GM19455 (cell line): ENCODE results near the gene TAS2R41.

Experiments used
- ATAC-seq: cut with Tn5 transposase; IDR thresholded peaks from one replicate; pipeline ENCODE4 v1.9.1; 2021; ENCODE audit not compliant: unreplicated experiment

Gene TAS2R41, protein sequence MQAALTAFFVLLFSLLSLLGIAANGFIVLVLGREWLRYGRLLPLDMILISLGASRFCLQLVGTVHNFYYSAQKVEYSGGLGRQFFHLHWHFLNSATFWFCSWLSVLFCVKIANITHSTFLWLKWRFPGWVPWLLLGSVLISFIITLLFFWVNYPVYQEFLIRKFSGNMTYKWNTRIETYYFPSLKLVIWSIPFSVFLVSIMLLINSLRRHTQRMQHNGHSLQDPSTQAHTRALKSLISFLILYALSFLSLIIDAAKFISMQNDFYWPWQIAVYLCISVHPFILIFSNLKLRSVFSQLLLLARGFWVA

GRCh38 chr7:143477501-143478150 is at the start of gene TAS2R41:
TAS2R41 (plus strand) TSS chr7:143477873; CDS start chr7:143477873, 0 bp downstream.
- ATAC-seq = no peak

GRCh38 chr7:143429770-143430698 is 47.6 kb upstream of the TAS2R41 start:
- no peak for ATAC-seq

- no peak for ATAC-seq
Measured at GRCh38 chr7:143431109-143431508, 46.6 kb upstream of the TAS2R41 start.

DNA sequence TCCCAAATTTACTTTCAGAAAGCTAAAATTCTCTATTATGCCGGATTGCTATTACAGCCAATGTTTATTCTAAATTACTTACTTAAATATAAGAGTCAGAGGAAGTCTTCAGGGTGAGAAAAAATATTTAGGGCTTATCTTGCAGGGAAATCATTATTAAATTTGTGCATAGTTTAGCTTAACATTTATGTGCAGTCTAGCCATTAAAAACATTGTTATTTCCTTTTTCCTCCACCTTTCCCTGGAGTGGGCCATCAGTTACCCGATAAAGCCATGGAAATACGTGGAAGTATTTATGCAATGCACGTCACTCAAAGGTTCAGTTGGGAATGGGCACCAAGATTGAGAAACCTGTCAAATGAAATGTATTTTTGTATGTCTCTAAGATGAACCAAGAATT is 43.9 kb upstream of the TAS2R41 start:
- ATAC-seq = no peak

DNA sequence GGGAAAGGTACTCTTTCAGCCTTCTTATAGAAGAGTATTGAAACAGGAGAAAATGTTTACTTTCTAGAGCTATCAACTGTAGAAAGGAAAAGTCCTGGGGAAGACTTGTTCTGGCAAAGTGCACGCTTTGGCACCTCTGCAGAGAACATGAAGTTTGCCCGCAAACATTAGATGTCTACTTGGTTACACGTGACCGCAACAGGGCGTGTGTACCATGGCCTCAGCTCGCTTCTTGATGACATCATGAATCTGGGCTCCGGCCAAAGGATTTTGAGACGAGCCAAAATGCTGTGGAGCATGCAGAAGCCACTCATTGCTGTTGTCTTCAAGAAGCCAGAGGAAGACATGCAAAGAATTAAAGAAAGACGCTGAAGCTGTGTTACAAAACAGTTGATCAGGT is 43.0 kb upstream of the TAS2R41 start:
- no peak for ATAC-seq

DNA sequence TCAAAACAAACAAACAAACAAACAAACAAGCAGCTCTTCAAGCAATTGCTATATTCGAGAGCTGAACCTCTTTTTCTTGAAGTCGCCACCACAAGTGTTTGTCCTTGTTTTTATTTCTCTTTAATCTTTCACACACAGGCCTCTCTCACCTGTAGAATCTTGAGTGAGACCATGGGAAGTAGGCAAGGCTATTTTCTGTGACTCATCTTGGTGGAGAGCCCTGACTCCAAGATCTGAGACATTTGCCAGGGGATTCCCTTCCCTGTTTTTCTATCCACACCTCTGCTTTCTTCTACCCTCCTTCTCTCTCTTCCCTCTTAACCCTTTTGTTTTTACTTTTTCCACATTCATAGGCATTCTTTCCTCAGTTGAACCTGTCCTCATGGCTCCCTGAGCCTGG is 42.4 kb upstream of the TAS2R41 start:
- ATAC-seq = no peak

DNA sequence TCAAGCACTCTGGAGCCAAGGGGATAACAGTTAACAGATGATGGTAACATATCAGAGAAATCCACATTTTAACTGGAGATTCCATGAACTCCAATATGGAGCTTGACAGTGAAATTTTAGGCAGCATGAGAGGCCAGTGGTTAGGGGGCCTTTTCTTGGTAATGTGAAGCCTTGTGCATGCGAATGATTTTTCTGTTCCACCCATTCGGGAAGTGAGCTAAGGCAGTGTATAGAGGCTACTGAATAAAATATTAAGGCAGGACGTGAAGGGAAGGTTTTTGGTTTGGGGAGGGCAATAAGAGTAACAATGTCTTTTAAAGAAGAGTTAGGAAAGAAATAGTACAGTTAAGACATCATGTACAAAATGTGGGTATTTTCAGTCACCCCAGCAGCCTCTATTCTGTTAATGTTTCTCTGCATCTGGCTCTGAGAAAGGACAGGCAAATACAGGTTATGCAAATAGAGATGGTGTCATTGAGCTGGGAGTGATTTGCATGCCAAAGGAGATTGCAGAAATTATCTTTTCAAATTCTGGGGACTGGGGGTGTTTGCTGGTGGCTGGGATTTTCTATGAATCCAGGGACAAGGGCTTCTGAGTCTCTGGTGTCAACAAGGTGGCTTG is 41.2 kb upstream of the TAS2R41 start:
- peak; percentile 63 for ATAC-seq

GRCh38 chr7:143437578-143437977 is 40.1 kb upstream of the TAS2R41 start:
- no peak for ATAC-seq

DNA sequence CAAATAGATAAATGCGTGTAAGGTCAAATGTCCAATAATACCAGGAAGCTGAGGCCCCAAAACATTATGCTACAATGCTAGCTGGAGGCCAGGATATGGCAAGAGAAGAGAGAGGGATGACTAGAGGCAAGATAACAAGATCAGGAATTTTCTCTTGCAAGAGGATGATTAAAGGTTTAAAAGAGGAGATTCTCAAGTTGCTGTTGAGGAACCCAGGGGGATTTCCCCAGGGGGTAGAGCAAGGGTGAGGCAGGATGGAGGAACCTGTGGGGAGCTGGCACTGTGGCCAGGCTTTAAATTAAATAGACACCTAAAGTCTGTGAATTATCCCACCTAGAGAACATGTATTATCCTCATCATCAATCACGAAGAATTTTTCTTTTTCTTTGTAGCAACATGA is 37.8 kb upstream of the TAS2R41 start:
- no peak for ATAC-seq

DNA sequence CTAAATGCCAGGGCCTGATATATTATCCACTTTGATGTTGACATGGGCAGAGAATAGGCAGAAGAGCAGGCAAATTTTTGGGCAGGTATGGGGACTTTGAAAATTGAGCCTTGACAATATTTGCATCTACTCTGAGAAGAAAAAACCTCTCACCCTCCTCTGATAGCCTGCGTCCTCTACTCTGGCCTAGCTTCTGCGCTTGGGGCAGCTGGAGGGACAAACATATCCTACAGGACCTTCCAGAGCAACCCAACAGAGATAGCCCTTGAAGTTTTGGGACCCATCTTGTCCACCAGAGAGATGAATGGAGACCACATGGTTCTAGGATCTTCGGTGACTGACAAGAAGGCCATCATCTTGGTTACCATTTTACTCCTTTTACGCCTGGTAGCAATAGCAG is 34.5 kb upstream of the TAS2R41 start, which contains the start of gene TAS2R60:
TAS2R60 (plus strand) TSS at position 301 of the 400 bp plus-strand sequence; CDS start at position 301, 0 bp downstream.
- no peak for ATAC-seq

- ATAC-seq = no peak
Measured at GRCh38 chr7:143444063-143444782, 33.5 kb upstream of the TAS2R41 start.

GRCh38 chr7:143444785-143445184 is 32.9 kb upstream of the TAS2R41 start:
- no peak for ATAC-seq

- ATAC-seq = no peak
Measured at GRCh38 chr7:143447466-143447865, 30.2 kb upstream of the TAS2R41 start.

DNA sequence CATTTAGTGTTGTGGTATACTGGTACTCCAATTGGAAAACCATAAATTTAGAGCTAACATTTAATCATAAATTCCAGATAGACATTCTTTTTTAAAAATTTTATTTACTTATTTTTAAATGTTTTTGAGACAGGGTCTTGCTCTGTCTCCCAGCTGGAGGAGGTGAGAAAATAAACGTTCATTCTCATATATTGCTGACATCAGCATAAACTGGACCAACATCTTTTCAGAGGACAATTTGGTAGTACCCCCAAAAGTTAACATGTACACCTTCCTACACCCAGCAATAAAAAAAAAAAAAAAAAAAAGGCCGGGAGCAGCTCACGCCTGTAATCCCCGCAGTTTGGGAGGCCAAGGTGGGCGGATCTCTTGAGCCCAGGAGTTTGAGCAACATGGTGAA is 29.2 kb upstream of the TAS2R41 start:
- no peak for ATAC-seq

DNA sequence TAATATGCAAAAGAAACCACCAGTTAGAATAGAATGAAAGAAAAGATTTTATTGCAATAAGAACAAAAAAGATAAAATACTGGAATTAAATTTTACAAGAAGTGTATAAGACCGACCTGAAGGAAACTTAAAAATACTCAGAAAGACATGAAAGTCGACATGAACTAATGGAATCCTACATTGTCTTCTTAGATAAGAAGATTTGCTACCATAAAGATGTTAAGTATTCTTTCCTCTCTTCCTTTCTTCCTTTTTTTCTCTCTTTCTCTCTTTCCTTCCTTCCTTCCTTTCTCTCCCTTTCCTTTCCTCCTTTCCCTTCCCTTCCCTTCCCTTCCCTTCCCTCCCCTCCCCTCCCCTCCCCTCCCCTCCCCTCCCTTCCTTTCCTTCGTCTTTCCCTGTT is 27.9 kb upstream of the TAS2R41 start:
- no peak for ATAC-seq

DNA sequence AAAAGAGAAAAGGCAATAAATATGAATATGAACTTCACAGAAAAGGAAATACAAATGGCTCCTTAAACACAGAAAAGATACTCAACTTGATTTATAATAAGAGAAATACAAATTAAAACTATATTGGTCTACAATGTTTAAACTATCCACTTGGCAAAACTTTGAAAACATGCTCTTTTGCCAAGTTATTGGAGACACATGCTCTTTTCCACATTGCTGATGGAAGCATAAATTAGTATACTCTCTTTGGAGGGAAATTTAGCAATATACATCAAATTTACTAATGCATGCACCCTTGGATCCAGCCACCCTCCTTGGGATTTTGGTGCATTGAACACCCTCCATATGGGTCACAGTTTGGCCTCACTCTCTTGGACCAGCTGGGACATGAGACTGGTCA is 26.6 kb upstream of the TAS2R41 start:
- no peak for ATAC-seq

DNA sequence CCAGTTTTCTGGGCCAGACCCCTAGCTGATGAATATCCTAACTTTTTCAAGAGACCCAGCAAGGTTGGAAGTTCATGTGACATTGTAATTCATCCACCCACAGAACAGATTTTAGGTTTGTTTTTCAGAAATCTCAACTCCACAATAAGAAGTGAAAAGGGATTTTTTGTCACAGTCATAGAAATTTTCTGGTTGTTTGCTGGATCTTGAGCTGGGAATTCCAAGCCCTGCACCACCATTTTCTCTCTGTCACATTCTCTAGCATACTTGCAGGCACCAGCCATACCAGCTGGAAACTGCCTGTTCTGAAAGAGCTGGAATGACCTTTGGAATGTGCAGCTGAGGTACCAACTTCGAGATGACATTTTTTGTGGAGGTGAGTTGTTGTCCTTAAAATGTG is 25.9 kb upstream of the TAS2R41 start:
- ATAC-seq = no peak

DNA sequence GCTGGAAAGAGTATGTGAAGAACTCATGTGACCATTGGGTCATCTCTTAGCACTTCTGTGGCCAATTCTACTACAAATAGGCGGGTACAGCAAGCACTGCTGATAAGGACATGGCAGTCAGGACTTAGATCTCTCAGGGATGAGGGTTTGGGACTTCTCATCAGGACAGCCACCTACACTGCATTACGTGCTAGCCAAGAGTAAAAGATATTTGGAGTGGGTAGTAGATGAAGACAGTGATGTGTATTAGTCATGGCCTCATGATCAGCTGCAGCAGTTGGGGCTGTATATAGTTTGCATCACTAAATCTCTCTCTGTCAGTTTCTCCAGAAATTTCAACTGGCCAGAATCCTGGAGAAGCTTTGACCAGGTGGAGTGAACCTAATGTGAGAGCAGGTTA is 25.2 kb upstream of the TAS2R41 start:
- ATAC-seq = no peak

GRCh38 chr7:143454091-143454680 is 23.5 kb upstream of the TAS2R41 start:
- ATAC-seq = no peak

DNA sequence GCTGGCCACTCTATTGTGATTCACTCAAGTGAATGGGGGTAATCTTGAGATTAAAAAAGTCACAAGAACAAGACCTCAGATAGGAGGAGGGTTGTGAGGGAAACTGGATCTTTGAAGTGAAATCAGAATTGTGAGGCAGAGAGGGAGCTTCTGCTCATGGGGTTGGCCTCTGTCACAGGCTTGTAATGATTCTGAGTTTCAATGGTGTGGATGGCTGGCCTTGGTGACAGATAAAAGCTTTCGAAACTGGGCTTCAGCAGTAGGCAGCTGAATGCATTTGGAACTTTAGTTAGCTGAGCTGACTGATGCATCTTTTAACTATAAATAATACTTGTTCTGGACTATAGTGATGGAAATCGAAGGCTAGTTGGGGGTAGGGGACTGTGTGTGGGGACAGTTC is 22.2 kb upstream of the TAS2R41 start:
- ATAC-seq = no peak
